NCI-H2081 (cell line): ENCODE measurements around the gene UNKL.

Source experiments
- DNase-seq, 2 experiments: peaks; one replicate each; lab custom pipeline; 2025; lab: John Stamatoyannopoulos, UW

UNKL gene

GRCh38 chr16:1430759-1431496 lies 16.4 kb upstream of the UNKL start, which contains the start of gene PERCC1:
Gene PERCC1 (plus strand): TSS chr16:1431078. CDS start chr16:1432594, 1,516 bp downstream.
- peak; percentile 81 to 93 for DNase-seq

GRCh38 chr16:1430214-1430758 lies 15.8 kb upstream of the UNKL start:
- no peak for DNase-seq

GRCh38 chr16:1429631-1430030 lies 15.1 kb upstream of the UNKL start:
- no peak for DNase-seq

- DNase-seq, result no peak
Measured at GRCh38 chr16:1429012-1429411, 14.5 kb upstream of the UNKL start.

- no peak for DNase-seq
Measured at GRCh38 chr16:1428511-1428910, 14.0 kb upstream of the UNKL start.

GRCh38 chr16:1427473-1428461 lies 13.3 kb upstream of the UNKL start:
- DNase-seq, result no peak

- peak in 1 of 2 experiments; percentile 29 for DNase-seq
Measured at GRCh38 chr16:1426734-1427471, 12.4 kb upstream of the UNKL start.

- DNase-seq, result no peak
Measured at GRCh38 chr16:1425616-1426370, 11.3 kb upstream of the UNKL start.

GRCh38 chr16:1424028-1424427 lies 9.5 kb upstream of the UNKL start:
- DNase-seq, result no peak

GRCh38 chr16:1422076-1422475 lies 7.6 kb upstream of the UNKL start:
- no peak for DNase-seq

- DNase-seq, result no peak
Measured at GRCh38 chr16:1420111-1420539, 5.6 kb upstream of the UNKL start.

GRCh38 chr16:1416521-1416941 lies 2.0 kb upstream of the UNKL start:
- no peak for DNase-seq

- DNase-seq, result peak; percentile 17 to 40
Measured at GRCh38 chr16:1413684-1414531, 596 bp downstream of the UNKL start.

- DNase-seq, result no peak
Measured at GRCh38 chr16:1412847-1413246, 1.7 kb downstream of the UNKL start.

GRCh38 chr16:1408171-1408837 lies 6.2 kb downstream of the UNKL start:
- DNase-seq, result peak; percentile 78 to 84

GRCh38 chr16:1407753-1408152 lies 6.8 kb downstream of the UNKL start:
- DNase-seq, result no peak

- no peak for DNase-seq
Measured at GRCh38 chr16:1403733-1404132, 10.8 kb downstream of the UNKL start.

- DNase-seq, result no peak
Measured at GRCh38 chr16:1403036-1403435, 11.5 kb downstream of the UNKL start.

- no peak for DNase-seq
Measured at GRCh38 chr16:1401758-1402154, 12.7 kb downstream of the UNKL start.
